ENCODE measurements around the gene PDF.

The PDF gene

GRCh38 chr16:69326172-69326873 lies 4.1 kb downstream of the PDF start:
- no peak for DNase-seq (ENCODE audit: extremely low read depth, insufficient read length)

DNA sequence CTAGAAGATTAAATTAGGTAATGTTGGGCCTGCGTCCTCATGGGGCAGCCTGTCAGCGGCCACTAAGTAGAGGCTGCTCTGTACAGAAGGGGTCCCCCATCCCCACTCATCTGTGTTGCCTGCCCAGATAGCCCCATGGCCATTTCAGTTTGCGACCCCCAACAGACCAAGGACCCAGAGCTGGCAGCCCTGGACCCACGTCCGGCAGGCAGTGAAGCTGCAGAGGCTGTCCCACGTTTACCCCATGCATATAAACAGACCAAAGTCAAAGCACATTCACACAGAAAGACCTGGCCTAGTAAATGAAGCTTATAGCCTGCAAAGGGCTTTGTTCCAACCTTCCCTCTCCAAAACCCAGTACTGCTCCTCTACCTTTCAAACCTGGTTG lies 4.6 kb downstream of the PDF start:
- no peak for DNase-seq (ENCODE audit: extremely low read depth, insufficient read length)
- H3K4me3 ChIP-seq (replicated peaks; ENCODE audit: low read depth, low read length), result no peak overlapping the region
- H3K27me3 ChIP-seq (replicated peaks; ENCODE audit: control insufficient read depth, insufficient read depth, low read length), result no peaks in the 10 kb centered on the region
- TF ChIP-seq, protein P1, sequence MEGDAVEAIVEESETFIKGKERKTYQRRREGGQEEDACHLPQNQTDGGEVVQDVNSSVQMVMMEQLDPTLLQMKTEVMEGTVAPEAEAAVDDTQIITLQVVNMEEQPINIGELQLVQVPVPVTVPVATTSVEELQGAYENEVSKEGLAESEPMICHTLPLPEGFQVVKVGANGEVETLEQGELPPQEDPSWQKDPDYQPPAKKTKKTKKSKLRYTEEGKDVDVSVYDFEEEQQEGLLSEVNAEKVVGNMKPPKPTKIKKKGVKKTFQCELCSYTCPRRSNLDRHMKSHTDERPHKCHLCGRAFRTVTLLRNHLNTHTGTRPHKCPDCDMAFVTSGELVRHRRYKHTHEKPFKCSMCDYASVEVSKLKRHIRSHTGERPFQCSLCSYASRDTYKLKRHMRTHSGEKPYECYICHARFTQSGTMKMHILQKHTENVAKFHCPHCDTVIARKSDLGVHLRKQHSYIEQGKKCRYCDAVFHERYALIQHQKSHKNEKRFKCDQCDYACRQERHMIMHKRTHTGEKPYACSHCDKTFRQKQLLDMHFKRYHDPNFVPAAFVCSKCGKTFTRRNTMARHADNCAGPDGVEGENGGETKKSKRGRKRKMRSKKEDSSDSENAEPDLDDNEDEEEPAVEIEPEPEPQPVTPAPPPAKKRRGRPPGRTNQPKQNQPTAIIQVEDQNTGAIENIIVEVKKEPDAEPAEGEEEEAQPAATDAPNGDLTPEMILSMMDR (IDR thresholded peaks at IDR 0.05; ENCODE audit: insufficient read depth, low read length, poor library complexity, severe bottlenecking), result no peak
- peaks cover 42% of the 10 kb centered on the region for H3K36me3 ChIP-seq (ENCODE audit: control insufficient read depth, insufficient read depth, low read length)

More at GRCh38 chr16:69326172-69326873, 4.1 kb downstream of the PDF start:
- Histone ChIP-seq H3K27me3 (replicated peaks; ENCODE audit: control insufficient read depth, insufficient read depth, low read length) (no peaks in the 10 kb centered on the region), H3K4me3 (replicated peaks; ENCODE audit: low read depth, low read length) (no peak overlapping the region), H3K36me3 (ENCODE audit: control insufficient read depth, insufficient read depth, low read length) (peaks cover 38% of the 10 kb centered on the region)
- TF ChIP-seq, protein P1 (IDR thresholded peaks at IDR 0.05; ENCODE audit: insufficient read depth, low read length, poor library complexity, severe bottlenecking), result no peak

DNA sequence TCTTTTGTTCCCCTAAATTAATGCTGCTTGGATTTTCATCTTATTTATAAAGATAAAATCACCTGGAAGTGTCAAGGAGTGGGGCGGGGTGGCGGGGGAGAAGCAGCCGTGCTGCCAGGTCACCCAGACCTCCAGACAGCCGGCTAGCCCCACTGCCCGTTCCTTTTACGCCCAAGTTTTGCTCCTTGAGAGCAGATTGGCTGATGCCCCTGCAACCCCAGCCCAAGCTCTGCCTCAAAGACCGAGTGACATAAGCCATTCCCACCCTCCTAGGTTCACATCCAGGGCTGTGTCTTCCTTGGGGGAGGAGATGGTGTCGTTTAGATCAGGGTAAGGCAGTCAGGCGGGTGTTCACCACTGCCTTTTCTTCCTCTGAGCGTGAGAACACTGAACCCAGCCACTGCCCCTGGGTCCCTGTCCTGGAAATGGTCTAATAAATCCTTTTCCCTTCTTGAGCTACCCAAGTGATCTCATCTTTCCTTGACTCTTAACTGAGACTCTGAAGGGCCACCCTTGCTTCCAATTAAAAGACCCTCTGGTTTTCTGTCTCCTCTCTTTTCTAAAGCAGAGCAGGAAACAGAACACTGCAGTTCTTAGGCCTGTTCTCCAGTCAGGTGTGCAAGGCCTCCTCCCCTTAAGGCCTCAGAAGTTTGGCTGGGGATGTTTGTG lies 5.7 kb downstream of the PDF start:
- no peak overlapping the region for H3K4me3 ChIP-seq (replicated peaks; ENCODE audit: low read depth, low read length)
- no peak for DNase-seq (ENCODE audit: extremely low read depth, insufficient read length)
- H3K36me3 ChIP-seq (ENCODE audit: control insufficient read depth, insufficient read depth, low read length), result peaks cover 52% of the 10 kb centered on the region
- H3K27me3 ChIP-seq (replicated peaks; ENCODE audit: control insufficient read depth, insufficient read depth, low read length), result no peaks in the 10 kb centered on the region
- TF ChIP-seq, protein P1 (IDR thresholded peaks at IDR 0.05; ENCODE audit: insufficient read depth, low read length, poor library complexity, severe bottlenecking), result no peak

- TF ChIP-seq, protein P1 (IDR thresholded peaks at IDR 0.05; ENCODE audit: insufficient read depth, low read length, poor library complexity, severe bottlenecking), result no peak
- H3K4me3 ChIP-seq (replicated peaks; ENCODE audit: low read depth, low read length), result no peak overlapping the region
- DNase-seq (ENCODE audit: extremely low read depth, insufficient read length), result no peak
- H3K36me3 ChIP-seq (ENCODE audit: control insufficient read depth, insufficient read depth, low read length), result peaks cover 57% of the 10 kb centered on the region
- H3K27me3 ChIP-seq (replicated peaks; ENCODE audit: control insufficient read depth, insufficient read depth, low read length), result no peaks in the 10 kb centered on the region
Measured at GRCh38 chr16:69324013-69324531, 6.3 kb downstream of the PDF start.

GRCh38 chr16:69323415-69323814 lies 7.0 kb downstream of the PDF start:
- Histone ChIP-seq H3K36me3 (ENCODE audit: control insufficient read depth, insufficient read depth, low read length) (peaks cover 60% of the 10 kb centered on the region), H3K4me3 (replicated peaks; ENCODE audit: low read depth, low read length) (no peak overlapping the region), H3K27me3 (replicated peaks; ENCODE audit: control insufficient read depth, insufficient read depth, low read length) (no peaks in the 10 kb centered on the region)
- TF ChIP-seq, protein P1 (IDR thresholded peaks at IDR 0.05; ENCODE audit: insufficient read depth, low read length, poor library complexity, severe bottlenecking), result no peak
- no peak for DNase-seq (ENCODE audit: extremely low read depth, insufficient read length)

All from GM06990 (cell line).